NCI-H146 treated with DMSO at 0.1 percent for 48 hours (cell line): Measurements from ENCODE around the gene RNF121.

Experiments used
- DNase-seq: peaks from one replicate; lab custom pipeline; 2025; ENCODE audit not compliant: unreplicated experiment; lab: John Stamatoyannopoulos, UW

The RNF121 gene

GRCh38 chr11:72004515-72005346 lies 75.9 kb downstream of the RNF121 start:
- DNase-seq = no peak

- DNase-seq = no peak
These were observed 76.8 kb downstream of the RNF121 start for GRCh38 chr11:72005347-72006260.

- DNase-seq = no peak
These were observed 77.7 kb downstream of the RNF121 start for GRCh38 chr11:72006309-72007088.

GRCh38 chr11:72007089-72007476 lies 78.2 kb downstream of the RNF121 start:
- no peak for DNase-seq

GRCh38 chr11:72007587-72007986 lies 78.7 kb downstream of the RNF121 start:
- DNase-seq = no peak

GRCh38 chr11:72008728-72009127 lies 79.9 kb downstream of the RNF121 start:
- no peak for DNase-seq

GRCh38 chr11:72009156-72009555 lies 80.3 kb downstream of the RNF121 start:
- no peak for DNase-seq

- DNase-seq = no peak
These were observed 81.8 kb downstream of the RNF121 start for GRCh38 chr11:72010529-72011233.

- DNase-seq = no peak
These were observed 83.3 kb downstream of the RNF121 start for GRCh38 chr11:72012091-72012630.

- DNase-seq = no peak
These were observed 84.3 kb downstream of the RNF121 start for GRCh38 chr11:72012897-72013721.

GRCh38 chr11:72013765-72014711 lies 85.2 kb downstream of the RNF121 start:
- DNase-seq = no peak

GRCh38 chr11:72014761-72015320 lies 86.0 kb downstream of the RNF121 start:
- DNase-seq = no peak

- DNase-seq = no peak
These were observed 86.7 kb downstream of the RNF121 start for GRCh38 chr11:72015511-72016061.

GRCh38 chr11:72018171-72018570 lies 89.3 kb downstream of the RNF121 start:
- DNase-seq = no peak

- no peak for DNase-seq
These were observed 94.5 kb downstream of the RNF121 start for GRCh38 chr11:72023335-72023734.

GRCh38 chr11:72024069-72024754 lies 95.4 kb downstream of the RNF121 start:
- no peak for DNase-seq

GRCh38 chr11:72026090-72026489 lies 97.2 kb downstream of the RNF121 start:
- DNase-seq = no peak
